K562 (cell line): ENCODE results near the gene ZMYND8. TPM values are rescaled to one million over a fixed set of nuclear protein-coding genes. Genes with fewer than 3 reads are reported as not detected.

Experiments used
- MAX ChIP-seq: sonication (generic); formaldehyde crosslinking; IDR thresholded peaks from 2 replicates; pipeline ENCODE4 v1.9.0; 2022; ENCODE audit warnings: mild to moderate bottlenecking, missing genetic modification reagents
- MGA ChIP-seq: fragments of 450-650 bp; IDR thresholded peaks from 2 replicates; pipeline ENCODE4 v1.6.1; 2016; ENCODE audit warnings: mild to moderate bottlenecking, moderate library complexity
- ZBTB2 ChIP-seq: fragments of 450-650 bp; IDR thresholded peaks from 2 replicates; pipeline ENCODE4 v1.6.1; 2016; ENCODE audit warnings: antibody characterized with exemption
- ZNF124 ChIP-seq: sonication (generic); formaldehyde crosslinking; IDR thresholded peaks from 2 replicates; pipeline ENCODE4 v1.8.1; 2022; ENCODE audit warnings: missing genetic modification reagents
- polyA plus RNA-seq, 8 experiments: library from polyadenylated mRNA; depleted of rRNA in 4 of 8; stranded (reverse) in 5 of 8; unstranded in 3 of 8; fragments of >200 nt; fragmentation: Nextera tagmentation in 2 of 8; fragmentation: Illumina TruSeq in 1 of 8; extraction: Ambion mirVana in 2 of 8; extraction: Trizol in 1 of 8; gene quantifications; 2 replicates each; pipeline versions ENCODE4 v1.2.1 to v1.2.3, GENCODE V29; 2011 to 2014; ENCODE audit warnings: inconsistent platforms in 1 of 8, missing spikeins in 1 of 8
- total RNA-seq, 7 experiments: library from RNA; depleted of rRNA in 6 of 7; stranded (reverse); fragments of >200 nt in 6 of 7; fragmentation: Illumina TruSeq in 2 of 7; extraction: Trizol in 2 of 7; gene quantifications; 2 replicates each; pipeline versions ENCODE4 v1.2.1 to v1.2.3, GENCODE V29; 2011 to 2021; ENCODE audit warnings: low replicate concordance in 1 of 7

Gene ZMYND8
- total and polyA plus RNA-seq, 9 of the 15 experiments (the other 6 are each of a cell fraction or from before 2014, with no cell fraction given): 31.8 to 148 (median 71.9) TPM

- TF ChIP-seq MGA: 0 out of 2 replicates have a peak, but pooled peaks have one; percentile 27
- no peak for TF ChIP-seq ZBTB2
- TF ChIP-seq MAX (CRISPR knock-in tag): peak; percentile 9; the same call in 1 of the 2 replicates
- no peak for TF ChIP-seq ZNF124 (CRISPR knock-in tag)
These were observed 33.4 kb upstream of the ZMYND8 start (continued) for GRCh38 chr20:47389867-47390347.
